Activated T-helper 1 cell treated with Interleukin-2 at 50 U/mL for 16 hours (primary cell): ENCODE results near the gene MAMLD1.

ENCODE experiments used
- DNase-seq: peaks from one replicate; pipeline ENCODE4 v3.0.0-alpha.2; 2020; ENCODE audit warnings: low read depth

Gene MAMLD1

DNA sequence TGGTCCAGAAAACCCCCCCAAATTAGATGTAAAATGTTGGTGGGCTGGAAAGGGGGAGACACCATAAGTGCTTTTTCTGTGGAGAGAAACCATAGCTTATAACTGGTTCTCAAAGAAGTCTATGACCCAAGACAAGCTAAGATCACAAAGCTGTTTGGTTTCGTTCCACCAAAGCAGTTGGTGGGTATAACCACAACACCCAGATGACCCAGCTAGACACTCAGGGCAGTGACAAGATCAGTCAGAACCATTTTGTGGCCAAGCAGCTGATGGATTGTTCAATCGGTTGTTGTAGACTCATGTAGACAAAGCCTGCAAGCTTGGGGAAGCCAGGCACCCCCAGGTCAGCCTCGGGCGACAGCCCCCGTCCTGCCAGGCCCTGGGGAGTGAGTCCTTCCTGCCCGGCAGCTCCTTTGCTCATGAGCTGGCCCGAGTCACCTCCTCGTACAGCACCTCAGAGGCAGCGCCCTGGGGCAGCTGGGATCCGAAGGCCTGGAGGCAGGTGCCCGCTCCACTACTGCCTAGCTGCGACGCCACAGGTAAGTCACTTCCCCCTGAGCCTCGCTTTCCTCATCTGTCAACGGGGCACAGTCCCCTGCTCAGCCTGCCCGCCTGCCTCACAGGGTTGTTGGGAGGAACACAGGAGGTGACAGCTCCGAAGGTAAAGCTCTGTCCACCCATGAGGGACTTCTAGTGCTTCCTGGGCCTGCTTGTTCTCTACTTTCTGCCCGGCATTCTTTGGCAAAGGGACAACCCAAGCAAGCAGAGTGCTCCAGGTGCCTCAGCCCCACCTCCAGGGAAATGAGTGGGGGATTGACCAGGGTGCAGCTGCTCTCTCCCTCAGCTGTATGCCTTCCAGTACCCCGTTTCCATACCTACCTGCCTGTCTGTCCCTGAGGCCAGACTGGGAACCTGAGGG is 140.1 kb downstream of the MAMLD1 start:
- DNase-seq = no peak

DNA sequence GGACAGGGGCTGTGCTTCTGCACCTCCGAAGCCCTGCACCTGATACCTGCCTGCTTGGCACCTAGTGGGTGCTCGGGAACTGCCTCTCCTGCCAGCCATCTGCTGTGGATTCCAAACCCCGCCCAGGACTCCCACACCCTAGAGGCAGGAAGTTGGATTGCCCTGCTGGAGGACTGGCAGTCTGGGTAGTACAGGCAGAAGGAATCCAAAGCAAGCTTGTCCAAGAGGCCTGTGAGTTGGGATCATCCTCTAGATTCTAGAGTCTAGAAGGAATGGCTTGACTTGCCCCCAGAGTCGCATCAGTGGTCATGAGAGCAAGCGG is 140.7 kb downstream of the MAMLD1 start:
- no peak for DNase-seq

DNA sequence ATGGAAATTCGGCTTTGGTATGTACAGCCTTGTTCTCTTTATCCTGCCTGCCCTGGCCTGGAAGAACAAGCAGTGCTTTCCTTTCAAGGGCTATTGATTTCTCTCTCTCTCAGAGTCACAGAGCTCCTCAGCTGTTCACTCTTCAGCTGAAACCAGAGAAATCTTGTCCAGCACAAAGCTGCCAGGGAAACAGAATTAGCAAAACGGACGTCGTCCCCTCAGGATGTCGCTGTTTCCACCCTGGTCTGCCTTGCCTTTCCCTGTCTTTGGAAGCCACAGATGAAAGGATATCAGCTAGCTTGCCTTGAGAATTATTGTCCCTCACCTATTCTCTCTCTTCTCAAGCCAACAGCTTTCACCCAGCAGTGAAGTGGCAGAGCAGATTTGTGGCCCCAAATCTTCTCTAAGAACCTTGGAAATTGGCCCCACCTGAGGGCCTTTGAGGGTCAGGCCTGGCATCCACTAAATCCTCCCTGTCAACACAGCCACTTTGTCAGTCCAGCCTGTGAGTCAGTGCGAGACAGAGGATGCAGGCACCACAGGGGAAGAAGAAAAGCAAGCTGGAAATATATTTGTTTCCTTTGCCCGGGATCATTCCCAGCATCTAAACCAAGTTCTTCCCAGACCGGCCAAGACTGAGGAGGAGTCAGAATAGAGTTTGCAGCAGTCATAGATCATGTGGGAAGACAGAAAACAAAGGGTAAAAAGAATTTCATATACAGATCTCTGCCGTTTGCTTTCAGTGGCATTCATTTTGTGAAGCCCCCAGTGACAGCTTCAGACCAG is 141.5 kb downstream of the MAMLD1 start:
- DNase-seq = no peak

DNA sequence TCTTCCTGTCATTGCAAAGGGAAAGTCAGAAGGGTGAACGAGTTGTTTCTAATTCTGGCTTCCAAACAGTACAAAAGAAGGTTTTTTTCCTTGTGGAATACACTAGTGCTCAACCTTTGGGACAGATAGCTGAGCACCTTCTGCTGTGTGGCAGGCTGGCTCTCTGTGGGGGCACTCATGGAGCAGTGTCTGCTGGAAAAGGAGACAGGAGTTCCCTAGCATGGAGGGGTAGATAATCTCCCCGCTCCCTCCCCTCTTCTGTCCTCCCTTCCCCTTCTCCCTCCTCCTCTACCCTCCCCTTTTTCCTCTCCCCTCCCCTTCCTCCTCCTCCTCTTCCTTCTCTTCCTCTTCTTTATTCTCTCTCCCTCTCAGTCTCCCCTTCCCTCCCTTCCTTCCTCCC is 142.9 kb downstream of the MAMLD1 start:
- no peak for DNase-seq

DNA sequence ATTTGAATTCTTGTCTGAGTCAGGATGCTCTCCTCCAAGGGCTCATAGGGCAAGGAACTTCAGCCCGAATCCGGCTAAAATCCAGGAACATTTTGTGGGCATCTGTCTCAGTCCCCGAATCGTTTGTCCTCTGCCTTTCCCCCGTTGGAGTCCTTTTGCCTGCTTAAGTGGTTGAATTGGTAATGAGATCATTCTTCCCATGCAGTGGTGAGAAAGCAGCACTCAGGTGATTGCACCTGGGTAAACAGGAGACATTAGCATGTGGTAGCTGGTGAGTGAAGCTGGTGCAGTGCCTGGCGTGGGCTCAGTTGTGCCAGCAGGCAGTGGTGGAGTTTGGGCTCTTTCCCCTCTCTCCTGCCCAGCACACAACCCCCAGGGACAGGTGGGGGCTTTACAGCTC is 143.4 kb downstream of the MAMLD1 start:
- DNase-seq = no peak

DNA sequence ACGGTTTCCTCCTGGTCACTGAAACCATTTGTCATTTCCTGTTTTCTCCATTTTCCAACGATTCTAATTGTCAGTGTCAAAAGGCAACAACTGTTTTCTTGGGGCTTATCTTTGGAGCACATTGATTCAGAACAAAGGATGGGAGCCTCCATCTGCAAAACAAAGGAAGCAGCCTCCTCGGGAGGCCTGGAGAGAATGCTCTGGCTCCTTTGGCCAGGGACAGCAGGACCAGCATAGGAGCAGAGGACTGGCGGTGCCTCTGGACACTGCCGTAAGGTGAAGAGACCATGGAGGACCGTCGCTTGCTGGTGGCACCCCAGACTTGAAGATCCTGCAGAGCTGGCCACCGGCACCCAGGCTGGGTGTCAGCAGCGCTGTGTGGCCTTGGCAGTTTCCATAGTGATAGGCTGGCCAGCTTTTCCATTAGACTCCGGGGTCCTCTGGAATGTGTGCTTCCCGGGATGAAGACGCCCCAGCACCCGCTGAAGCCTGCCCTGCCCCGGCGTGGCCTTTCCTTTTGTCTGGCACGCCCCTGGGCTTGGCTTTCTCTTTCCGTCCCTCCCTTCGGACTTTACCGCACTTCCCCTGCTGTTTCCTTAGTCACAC is 144.2 kb downstream of the MAMLD1 start:
- no peak for DNase-seq

DNA sequence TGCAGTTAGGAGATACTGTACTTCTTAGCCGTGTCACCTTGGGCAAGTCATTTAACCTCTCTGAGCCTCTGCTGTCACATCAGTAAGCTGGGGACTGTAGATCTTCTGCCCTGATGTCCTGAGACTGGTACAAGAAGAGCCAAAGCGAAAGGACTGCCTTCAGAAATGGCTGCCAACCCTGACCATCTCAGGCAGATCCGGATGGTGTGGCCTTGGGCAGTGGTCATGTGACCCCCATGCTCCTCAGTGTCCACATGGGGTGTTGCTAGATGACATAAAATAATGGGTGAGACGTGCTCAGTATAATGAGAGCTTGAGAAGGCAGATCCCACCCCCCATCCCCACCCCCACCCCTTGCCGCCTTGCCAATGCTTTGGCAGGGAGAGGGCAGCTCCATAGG is 144.9 kb downstream of the MAMLD1 start:
- DNase-seq = no peak

DNA sequence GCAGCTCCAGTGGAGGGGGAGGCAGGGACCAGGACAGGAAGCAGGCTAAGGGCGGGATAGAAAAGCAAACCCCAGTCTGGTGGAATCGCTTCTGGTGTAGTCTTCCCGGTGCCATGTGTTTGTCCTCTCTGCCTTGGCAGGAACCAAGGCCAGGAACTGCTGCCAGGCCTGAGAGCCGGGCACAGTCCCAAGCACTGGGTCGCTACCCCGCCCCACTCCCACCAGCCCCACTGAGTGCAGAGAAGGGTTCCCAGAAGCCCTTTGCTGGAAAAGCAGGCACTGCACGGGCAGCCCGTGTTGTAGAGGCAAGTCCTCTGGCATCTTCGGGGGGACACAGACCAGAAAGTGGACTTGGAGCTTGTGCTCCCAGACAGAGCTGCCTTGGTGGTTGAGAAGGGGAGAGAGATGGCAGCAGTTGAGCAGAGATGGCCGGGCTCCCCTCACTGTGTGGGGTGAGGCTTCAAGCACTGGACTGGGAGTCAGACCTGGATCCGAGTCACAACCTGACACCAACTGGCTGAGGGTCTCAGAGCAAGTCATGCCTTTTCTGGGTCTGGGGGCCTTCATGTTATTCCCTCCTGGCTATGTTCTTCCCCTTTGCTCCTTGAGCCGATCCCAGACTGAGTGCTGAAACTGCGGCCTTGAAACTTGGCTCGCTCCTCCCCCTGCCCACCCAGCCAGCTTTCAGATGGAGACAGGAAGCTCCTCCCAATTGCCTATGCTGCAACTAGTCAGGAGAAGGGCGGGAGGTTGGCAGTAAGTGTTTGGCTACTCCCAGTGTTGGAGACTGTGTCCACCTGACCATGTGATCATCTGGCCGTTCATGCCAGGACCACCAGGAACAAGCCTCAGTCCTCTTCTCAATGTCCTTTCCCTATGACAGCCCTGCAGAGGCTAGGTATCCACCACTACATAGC is 145.6 kb downstream of the MAMLD1 start:
- DNase-seq = no peak

DNA sequence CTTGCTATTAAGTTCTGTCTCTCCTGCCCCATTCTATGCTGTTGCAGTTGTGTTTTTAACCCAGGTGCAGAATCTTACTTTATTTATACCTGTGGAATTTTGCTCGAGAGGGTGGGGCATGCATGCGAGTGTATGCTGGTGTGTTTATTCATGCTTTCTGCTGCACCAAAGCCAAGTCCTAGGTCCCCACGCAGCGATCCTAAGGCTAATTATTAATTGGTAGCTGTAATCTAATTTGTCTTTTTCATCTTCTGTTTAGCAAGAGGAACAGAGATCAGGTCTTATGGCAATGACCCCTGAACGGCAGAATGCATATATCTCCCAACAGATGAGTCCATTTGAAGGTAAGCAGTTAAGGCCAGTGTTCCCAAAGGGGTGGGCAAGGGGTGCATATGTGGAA is 146.6 kb downstream of the MAMLD1 start:
- DNase-seq = no peak

DNA sequence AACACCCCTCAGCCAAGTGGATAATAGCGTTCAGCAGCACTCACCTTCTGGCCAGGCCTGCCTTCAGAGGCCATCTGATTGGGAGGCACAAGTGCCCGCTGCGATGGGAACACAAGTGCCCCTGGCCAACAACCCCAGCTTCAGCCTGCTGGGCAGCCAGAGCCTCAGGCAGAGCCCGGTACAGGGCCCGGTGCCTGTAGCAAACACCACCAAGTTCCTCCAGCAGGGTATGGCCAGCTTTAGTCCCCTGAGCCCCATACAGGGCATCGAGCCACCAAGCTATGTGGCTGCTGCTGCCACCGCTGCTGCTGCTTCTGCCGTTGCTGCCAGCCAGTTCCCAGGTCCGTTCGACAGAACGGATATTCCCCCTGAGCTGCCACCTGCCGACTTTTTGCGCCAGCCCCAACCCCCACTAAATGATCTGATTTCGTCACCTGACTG is 149.4 kb downstream of the MAMLD1 start:
- no peak for DNase-seq

DNA sequence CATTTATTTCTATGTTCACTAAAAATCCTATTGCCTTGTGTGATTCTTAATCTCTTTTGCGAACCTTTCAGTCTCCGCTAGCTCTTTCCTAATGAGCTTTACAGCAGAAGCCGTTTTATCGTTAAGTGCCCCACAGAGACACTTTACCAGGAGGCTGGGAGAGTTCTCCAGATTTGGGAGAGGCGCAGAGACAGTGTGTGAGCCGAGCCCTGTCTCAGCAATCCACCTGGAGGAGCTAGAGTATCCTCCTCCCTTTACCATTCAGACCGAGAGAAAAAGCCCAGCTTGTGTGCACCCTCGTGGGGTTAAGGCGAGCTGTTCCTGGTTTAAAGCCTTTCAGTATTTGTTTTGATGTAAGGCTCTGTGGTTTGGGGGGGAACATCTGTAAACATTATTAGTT is 150.4 kb downstream of the MAMLD1 start:
- DNase-seq = no peak

DNA sequence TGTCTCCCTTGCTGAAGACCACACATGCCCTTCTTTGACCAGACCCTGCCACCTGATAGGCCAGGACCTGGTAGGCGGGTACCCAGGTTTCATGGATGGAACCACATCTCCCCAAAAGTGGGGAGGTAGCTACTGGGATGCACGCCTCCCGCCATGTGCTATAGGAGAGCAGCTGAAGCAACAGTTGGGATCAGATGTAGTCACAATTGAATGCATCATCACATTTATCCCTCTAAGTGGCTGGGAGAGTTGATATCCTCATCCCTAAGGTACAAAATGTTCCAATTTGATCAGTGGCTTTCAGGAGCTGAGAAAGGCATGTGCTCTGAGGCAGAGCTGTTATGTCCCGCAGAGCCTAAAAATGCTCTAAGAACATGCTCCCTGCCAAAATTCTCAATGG is 151.3 kb downstream of the MAMLD1 start:
- DNase-seq = no peak

DNA sequence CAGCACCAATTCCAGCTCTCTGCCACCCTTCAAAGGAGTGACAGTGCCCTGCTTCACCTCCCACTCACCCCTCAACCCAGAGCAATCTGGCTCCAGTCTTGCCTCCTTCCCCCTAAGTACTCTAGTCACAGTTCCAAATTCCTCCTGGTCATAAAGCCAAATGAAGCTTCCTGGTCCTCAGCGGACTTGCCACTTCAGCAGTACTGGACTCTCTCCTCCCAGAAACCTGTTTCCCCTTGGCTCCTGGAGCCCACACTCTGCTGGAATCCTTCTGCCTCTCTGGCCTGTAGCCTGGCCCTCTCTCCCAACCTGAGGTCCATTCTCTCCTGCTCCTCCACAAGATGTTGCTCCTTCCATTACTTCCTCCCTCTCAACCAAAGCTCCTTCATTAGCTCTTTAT is 152.7 kb downstream of the MAMLD1 start:
- DNase-seq = no peak

DNA sequence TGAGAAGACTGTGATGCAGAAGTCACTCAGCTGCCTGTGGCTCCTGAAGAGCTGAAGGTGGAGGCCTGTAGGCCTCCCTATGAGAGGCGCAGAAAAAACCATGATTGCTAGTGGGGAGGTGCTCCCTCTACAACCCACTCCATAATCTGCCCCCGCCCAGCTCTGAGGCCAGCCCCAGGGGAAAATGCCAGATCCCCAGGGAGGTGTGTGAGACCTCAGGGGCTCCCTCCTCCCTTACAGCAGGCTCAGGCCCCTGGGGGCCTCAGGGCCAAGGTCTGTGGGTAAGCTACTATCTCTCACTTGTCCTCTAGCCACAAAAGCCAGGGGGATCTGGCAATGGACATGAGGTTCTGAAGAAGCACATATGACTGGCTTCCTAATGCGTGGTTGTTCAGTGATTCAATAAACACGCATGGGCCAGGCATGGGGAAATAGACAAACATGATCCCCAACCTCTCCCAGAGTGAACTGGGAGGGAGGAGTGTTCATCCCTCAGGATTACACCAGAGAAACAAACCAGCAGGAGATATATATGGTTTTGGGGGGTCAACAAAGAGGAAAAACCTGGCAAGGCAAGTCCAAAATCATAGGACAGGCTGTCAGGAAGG is 154.3 kb downstream of the MAMLD1 start:
- DNase-seq = no peak

DNA sequence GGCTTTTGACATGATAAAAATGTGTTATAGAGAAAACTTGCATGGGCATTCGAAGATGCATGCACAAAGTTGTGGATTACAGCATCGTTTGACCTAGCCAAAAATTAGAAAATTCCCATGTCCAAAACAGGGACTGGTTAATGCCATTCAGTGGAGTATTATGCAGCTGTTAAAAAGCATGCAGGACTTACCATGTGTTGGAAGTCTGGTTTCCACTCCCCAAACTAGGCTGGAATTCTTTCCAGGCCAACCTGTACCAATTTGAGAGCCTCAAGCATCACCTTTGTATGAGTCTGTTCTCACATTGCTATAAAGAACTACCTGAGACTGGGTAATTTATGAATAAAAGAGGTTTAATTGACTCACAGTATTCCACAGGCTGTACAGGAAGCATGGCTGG is 159.4 kb downstream of the MAMLD1 start:
- DNase-seq = no peak

DNA sequence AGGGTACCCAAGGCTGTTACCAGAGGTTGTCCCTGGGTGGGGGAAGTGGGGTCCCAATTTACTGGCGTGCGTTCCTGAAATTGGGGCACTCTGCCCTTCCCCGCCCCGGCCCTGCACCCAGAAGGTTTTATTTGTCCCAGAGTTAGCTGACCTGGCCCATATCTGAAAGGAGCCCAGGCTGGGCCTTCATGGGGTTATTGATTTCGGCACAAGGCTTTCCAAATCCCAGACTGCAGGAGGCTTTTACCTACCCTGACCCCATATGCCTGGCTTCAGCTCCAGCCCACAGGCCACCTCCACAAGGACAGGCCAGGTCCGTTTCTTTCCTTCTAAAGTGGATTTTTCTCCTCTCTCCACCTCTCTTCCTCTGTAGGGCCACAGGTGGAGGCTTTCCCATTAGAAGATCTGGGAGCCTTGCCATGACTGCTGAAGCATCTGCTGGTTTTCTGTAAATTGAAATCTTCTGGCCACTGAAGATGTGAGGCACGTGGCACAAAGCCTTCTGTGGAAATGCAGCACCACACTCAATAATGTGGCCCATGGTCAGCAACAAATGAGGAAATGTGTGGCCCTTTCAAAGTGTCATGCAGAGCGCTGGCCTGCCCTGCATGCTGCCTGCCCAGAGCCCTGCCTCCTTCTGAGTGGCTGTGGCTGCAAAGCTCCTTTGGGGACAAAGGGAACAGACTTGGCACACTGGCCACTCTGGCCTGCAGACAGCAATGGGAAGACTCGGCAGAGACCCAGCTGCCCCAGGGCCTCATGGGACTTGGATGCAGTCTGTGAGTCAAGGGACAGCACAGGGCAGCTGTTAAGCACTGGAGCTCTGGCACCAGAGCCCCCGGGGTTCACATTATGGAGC is 162.2 kb downstream of the MAMLD1 start:
- DNase-seq = no peak

DNA sequence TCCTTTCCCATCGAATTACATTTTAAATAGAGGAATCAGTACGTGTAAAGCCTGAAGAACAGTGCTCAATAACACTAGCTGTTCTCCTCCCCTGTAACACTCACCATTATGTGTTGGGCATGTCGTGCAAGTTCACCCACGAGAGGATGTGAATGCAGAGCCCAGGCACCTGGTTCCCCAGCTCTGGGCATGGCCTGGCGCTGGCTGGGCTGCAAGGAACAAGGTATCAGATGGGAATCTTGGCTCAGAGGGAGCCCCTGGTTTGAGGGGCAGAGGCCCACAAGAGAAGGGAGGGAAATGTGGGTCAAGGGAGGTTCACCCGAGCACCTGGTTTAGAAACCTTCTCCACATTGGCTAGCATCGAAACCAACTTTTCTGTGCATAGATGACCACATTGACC is 163.6 kb downstream of the MAMLD1 start:
- DNase-seq = no peak

DNA sequence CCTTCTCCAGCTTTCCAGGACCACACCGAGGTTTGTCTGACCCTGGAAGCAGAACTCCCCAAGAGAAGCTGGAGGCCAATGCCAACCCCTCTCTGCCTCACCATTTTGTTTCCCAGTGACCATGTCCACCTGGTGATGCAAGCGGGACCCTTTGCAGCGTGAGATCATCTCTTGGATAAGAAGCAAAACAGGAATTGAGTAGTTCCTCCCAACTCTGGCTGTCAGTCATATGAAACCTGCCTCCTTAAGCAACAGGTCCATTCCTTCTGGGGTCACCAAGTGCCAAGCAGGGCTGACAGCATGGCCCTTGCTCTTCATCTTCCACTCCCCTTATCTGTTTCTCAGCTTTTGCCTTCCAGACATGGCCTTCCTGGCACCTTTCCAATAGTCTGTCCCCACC is 164.0 kb downstream of the MAMLD1 start:
- no peak for DNase-seq

DNA sequence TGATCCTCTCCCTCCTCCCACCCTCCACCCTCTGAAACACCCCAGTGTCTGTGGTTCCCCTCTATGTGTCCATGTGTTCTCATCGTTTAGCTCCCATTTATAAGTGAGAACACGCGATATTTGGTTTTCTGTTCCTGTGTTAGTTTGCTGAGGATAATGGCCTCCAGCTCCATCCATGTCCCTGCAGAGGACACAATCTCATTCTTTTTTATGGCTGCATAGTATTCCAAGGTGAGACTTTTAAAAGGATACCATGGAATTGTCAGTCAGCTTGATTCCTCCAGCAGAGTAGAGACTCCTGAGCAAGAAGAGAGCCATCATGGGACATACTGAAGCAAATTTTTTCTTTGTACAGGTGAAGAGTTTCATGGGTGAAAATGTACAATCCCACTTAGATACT is 166.5 kb downstream of the MAMLD1 start:
- DNase-seq = no peak

DNA sequence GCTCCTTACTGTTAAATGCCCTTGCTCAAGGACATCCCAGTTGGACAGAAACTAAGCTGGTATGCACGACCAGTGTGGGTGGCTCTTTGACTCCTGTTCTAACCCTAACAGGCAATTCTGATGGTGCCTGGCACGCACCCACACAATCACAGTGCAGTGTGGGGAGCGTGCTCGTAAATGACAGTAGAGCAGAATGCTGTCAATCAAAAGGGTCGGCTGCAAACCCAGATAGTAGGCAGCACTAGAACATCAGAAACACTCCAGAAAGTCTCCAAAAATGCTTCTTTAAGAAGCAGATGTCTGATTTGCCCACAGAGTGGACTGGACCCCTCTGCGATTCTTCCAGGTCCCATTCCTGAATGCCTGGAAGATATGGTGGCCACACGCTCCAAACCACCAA is 167.7 kb downstream of the MAMLD1 start:
- DNase-seq = no peak

DNA sequence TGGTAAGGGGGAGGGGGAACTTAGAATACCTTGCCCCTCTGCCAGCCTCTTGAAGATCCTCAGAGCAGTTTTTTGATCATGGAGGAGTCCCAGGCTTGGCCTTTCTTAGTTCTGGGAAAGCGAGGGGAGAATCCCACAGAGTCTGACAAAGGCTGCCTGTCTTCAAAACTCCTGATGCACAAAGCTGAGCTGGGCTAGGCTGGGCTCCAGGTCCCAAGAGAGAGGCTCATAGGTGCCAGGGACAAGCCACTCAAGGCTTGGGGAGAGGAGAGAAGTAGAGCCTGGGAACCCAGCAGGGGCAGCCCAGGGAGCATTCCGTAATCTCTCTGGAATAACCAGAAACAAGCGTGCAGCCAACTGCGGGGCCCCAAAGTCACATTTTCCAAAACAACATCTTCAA is 168.3 kb downstream of the MAMLD1 start:
- DNase-seq = no peak
